ENCODE data around the gene LRP8. TPM values are rescaled to one million over a fixed set of nuclear protein-coding genes. Genes with fewer than 3 reads are reported as not detected.

Gene LRP8
- total and polyA plus RNA-seq, 2 experiments from 2014 or later, result 27.8 to 71.1 TPM

DNA sequence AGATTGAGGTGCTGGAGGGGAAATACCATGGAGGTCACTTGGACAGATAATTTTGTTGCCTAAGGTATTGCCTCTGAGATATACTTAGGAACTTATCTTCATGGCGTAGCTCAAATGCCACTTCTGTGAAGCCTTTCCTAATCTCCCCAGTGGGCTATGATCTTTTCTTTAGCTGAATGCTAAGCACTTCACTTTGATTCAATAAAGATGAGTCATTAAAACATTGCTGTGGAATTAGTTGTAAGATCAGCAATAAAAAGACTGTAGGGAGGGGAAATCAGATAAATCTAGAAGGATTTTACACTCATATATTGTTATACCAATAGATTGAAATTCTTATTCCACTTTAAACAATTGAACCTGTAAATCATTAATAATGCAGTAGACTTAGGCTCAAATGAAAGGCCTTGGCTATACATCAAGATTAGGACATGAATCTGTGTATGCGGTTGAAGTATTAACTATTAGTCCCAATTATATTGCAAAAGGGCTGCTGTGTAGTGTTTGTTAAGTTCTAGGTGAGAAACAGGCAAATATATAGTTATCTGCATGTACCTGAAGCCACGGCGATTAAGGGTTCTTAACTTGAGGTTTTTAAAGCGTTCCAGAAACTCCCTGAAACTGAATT, 70.3 kb downstream of the LRP8 start:
- Histone ChIP-seq H3K9me2 (ENCODE audit: insufficient read depth) (no peaks in the 10 kb centered on the region), H3K36me3 (ENCODE audit: insufficient read depth) (peaks cover 70% of the 10 kb centered on the region), H4K20me1 (replicated peaks; ENCODE audit: insufficient read depth) (peaks cover 20% of the 10 kb centered on the region), H3F3A (replicated peaks; ENCODE audit: low read depth) (peaks cover 6% of the 10 kb centered on the region), H3K27ac (ENCODE audit: low read depth) (no peak overlapping the region), H3K27me3 (ENCODE audit: insufficient read depth) (no peaks in the 10 kb centered on the region), H3K4me1 (ENCODE audit: insufficient read depth) (no peaks in the 10 kb centered on the region), H3K4me2 (no peak overlapping the region), H2AFZ (no peak overlapping the region), H3K79me2 (replicated peaks; ENCODE audit: insufficient read depth) (no peaks in the 10 kb centered on the region), H3K4me3 (no peak overlapping the region)
- TF ChIP-seq CREB1 (CRISPR knock-in tag; IDR thresholded peaks at IDR 0.05; ENCODE audit: low read depth) (no peak), NANOG (IDR thresholded peaks at IDR 0.05; ENCODE audit: borderline replicate concordance) (no peak), ZNF114 (CRISPR knock-in tag; IDR thresholded peaks at IDR 0.05) (no peak), JUNB (IDR thresholded peaks at IDR 0.05; ENCODE audit: unreplicated experiment) (no peak), POLR2AphosphoS5 (IDR thresholded peaks at IDR 0.05; ENCODE audit: low read depth) (no peak), EZH2phosphoT487 (IDR thresholded peaks at IDR 0.05; ENCODE audit: unreplicated experiment) (no peak), ZNF331 (CRISPR knock-in tag; IDR thresholded peaks at IDR 0.05; ENCODE audit: low read depth) (no peak), STAT1 (IDR thresholded peaks at IDR 0.05; ENCODE audit: unreplicated experiment) (no peak)
- TF ChIP-seq, protein P1, sequence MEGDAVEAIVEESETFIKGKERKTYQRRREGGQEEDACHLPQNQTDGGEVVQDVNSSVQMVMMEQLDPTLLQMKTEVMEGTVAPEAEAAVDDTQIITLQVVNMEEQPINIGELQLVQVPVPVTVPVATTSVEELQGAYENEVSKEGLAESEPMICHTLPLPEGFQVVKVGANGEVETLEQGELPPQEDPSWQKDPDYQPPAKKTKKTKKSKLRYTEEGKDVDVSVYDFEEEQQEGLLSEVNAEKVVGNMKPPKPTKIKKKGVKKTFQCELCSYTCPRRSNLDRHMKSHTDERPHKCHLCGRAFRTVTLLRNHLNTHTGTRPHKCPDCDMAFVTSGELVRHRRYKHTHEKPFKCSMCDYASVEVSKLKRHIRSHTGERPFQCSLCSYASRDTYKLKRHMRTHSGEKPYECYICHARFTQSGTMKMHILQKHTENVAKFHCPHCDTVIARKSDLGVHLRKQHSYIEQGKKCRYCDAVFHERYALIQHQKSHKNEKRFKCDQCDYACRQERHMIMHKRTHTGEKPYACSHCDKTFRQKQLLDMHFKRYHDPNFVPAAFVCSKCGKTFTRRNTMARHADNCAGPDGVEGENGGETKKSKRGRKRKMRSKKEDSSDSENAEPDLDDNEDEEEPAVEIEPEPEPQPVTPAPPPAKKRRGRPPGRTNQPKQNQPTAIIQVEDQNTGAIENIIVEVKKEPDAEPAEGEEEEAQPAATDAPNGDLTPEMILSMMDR (conservative IDR thresholded peaks at IDR 0.05; ENCODE audit: low read depth in 2 of 2), result no peak
- TF ChIP-seq, protein P2, sequence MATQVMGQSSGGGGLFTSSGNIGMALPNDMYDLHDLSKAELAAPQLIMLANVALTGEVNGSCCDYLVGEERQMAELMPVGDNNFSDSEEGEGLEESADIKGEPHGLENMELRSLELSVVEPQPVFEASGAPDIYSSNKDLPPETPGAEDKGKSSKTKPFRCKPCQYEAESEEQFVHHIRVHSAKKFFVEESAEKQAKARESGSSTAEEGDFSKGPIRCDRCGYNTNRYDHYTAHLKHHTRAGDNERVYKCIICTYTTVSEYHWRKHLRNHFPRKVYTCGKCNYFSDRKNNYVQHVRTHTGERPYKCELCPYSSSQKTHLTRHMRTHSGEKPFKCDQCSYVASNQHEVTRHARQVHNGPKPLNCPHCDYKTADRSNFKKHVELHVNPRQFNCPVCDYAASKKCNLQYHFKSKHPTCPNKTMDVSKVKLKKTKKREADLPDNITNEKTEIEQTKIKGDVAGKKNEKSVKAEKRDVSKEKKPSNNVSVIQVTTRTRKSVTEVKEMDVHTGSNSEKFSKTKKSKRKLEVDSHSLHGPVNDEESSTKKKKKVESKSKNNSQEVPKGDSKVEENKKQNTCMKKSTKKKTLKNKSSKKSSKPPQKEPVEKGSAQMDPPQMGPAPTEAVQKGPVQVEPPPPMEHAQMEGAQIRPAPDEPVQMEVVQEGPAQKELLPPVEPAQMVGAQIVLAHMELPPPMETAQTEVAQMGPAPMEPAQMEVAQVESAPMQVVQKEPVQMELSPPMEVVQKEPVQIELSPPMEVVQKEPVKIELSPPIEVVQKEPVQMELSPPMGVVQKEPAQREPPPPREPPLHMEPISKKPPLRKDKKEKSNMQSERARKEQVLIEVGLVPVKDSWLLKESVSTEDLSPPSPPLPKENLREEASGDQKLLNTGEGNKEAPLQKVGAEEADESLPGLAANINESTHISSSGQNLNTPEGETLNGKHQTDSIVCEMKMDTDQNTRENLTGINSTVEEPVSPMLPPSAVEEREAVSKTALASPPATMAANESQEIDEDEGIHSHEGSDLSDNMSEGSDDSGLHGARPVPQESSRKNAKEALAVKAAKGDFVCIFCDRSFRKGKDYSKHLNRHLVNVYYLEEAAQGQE (IDR thresholded peaks at IDR 0.05; ENCODE audit: unreplicated experiment), result no peak
- TF ChIP-seq, protein P3, sequence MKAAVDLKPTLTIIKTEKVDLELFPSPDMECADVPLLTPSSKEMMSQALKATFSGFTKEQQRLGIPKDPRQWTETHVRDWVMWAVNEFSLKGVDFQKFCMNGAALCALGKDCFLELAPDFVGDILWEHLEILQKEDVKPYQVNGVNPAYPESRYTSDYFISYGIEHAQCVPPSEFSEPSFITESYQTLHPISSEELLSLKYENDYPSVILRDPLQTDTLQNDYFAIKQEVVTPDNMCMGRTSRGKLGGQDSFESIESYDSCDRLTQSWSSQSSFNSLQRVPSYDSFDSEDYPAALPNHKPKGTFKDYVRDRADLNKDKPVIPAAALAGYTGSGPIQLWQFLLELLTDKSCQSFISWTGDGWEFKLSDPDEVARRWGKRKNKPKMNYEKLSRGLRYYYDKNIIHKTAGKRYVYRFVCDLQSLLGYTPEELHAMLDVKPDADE (IDR thresholded peaks at IDR 0.05), result no peak
- TF ChIP-seq, protein P4, sequence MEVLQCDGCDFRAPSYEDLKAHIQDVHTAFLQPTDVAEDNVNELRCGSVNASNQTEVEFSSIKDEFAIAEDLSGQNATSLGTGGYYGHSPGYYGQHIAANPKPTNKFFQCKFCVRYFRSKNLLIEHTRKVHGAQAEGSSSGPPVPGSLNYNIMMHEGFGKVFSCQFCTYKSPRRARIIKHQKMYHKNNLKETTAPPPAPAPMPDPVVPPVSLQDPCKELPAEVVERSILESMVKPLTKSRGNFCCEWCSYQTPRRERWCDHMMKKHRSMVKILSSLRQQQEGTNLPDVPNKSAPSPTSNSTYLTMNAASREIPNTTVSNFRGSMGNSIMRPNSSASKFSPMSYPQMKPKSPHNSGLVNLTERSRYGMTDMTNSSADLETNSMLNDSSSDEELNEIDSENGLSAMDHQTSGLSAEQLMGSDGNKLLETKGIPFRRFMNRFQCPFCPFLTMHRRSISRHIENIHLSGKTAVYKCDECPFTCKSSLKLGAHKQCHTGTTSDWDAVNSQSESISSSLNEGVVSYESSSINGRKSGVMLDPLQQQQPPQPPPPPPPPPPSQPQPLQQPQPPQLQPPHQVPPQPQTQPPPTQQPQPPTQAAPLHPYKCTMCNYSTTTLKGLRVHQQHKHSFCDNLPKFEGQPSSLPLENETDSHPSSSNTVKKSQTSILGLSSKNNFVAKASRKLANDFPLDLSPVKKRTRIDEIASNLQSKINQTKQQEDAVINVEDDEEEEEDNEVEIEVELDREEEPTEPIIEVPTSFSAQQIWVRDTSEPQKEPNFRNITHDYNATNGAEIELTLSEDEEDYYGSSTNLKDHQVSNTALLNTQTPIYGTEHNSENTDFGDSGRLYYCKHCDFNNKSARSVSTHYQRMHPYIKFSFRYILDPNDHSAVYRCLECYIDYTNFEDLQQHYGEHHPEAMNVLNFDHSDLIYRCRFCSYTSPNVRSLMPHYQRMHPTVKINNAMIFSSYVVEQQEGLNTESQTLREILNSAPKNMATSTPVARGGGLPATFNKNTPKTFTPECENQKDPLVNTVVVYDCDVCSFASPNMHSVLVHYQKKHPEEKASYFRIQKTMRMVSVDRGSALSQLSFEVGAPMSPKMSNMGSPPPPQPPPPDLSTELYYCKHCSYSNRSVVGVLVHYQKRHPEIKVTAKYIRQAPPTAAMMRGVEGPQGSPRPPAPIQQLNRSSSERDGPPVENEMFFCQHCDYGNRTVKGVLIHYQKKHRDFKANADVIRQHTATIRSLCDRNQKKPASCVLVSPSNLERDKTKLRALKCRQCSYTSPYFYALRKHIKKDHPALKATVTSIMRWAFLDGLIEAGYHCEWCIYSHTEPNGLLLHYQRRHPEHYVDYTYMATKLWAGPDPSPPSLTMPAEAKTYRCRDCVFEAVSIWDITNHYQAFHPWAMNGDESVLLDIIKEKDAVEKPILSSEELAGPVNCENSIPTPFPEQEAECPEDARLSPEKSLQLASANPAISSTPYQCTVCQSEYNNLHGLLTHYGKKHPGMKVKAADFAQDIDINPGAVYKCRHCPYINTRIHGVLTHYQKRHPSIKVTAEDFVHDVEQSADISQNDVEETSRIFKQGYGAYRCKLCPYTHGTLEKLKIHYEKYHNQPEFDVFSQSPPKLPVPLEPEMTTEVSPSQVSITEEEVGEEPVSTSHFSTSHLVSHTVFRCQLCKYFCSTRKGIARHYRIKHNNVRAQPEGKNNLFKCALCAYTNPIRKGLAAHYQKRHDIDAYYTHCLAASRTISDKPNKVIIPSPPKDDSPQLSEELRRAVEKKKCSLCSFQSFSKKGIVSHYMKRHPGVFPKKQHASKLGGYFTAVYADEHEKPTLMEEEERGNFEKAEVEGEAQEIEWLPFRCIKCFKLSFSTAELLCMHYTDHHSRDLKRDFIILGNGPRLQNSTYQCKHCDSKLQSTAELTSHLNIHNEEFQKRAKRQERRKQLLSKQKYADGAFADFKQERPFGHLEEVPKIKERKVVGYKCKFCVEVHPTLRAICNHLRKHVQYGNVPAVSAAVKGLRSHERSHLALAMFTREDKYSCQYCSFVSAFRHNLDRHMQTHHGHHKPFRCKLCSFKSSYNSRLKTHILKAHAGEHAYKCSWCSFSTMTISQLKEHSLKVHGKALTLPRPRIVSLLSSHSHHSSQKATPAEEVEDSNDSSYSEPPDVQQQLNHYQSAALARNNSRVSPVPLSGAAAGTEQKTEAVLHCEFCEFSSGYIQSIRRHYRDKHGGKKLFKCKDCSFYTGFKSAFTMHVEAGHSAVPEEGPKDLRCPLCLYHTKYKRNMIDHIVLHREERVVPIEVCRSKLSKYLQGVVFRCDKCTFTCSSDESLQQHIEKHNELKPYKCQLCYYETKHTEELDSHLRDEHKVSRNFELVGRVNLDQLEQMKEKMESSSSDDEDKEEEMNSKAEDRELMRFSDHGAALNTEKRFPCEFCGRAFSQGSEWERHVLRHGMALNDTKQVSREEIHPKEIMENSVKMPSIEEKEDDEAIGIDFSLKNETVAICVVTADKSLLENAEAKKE (CRISPR knock-in tag; IDR thresholded peaks at IDR 0.05), result no peak
- Mint-ChIP-seq H3K4me1 (no peaks in the 10 kb centered on the region), H3K36me3 (ENCODE audit: low read depth) (peaks cover 95% of the 10 kb centered on the region), H3K27ac (no peak overlapping the region), H3K9me3 (no peaks in the 10 kb centered on the region), H3K27me3 (ENCODE audit: insufficient read depth, low read depth, poor library complexity) (peaks cover 6% of the 10 kb centered on the region), H3K4me3 (no peak overlapping the region)
- no peak for ATAC-seq
- DNase-seq (ENCODE audit: low spot score), result no peak
